CD4-positive, alpha-beta T cell treated with Interleukin-1 beta for 1 hour (primary cell): Measurements from ENCODE around the gene DEFB108B.
"Not testable (repeated sequence)": the region's sequence is repeated elsewhere in the genome, so short reads cannot be mapped to it uniquely, and the experiment has no call there.

Source experiments
- DNase-seq, 2 donors: peaks; one replicate each; pipeline ENCODE4 v3.0.0-alpha.2; 2020 to 2022

The DEFB108B gene

GRCh38 chr11:71832811-71833210 lies at the start of gene DEFB108B:
TSS of gene DEFB108B (plus strand) at chr11:71833200. CDS start at chr11:71833200, 0 bp downstream.
- not testable (repeated sequence) for DNase-seq

- DNase-seq, result not testable (repeated sequence)
These were observed 46.7 kb upstream of the DEFB108B start for GRCh38 chr11:71786114-71786847.

GRCh38 chr11:71786848-71787097 lies 46.2 kb upstream of the DEFB108B start:
- DNase-seq, result peak; percentile 98 to 99

GRCh38 chr11:71787098-71787823 lies 45.7 kb upstream of the DEFB108B start:
- DNase-seq, result peak; percentile 92 to 97

GRCh38 chr11:71787824-71788454 lies 45.1 kb upstream of the DEFB108B start:
- DNase-seq, result peak; percentile 9 to 22

GRCh38 chr11:71789444-71790196 lies 43.4 kb upstream of the DEFB108B start:
- DNase-seq, result not testable (repeated sequence)

- not testable (repeated sequence) for DNase-seq
These were observed 41.9 kb upstream of the DEFB108B start for GRCh38 chr11:71791111-71791510.

GRCh38 chr11:71792621-71793235 lies 40.3 kb upstream of the DEFB108B start:
- DNase-seq, result peak; percentile 71 to 73

GRCh38 chr11:71794386-71795040 lies 38.5 kb upstream of the DEFB108B start:
- DNase-seq, result not testable (repeated sequence)

GRCh38 chr11:71795236-71795635 lies 37.8 kb upstream of the DEFB108B start:
- DNase-seq, result not testable (repeated sequence)

- DNase-seq, result not testable (repeated sequence)
These were observed 37.0 kb upstream of the DEFB108B start for GRCh38 chr11:71796016-71796415.

- DNase-seq, result not testable (repeated sequence)
These were observed 36.2 kb upstream of the DEFB108B start for GRCh38 chr11:71796781-71797180.

- not testable (repeated sequence) for DNase-seq
These were observed 33.4 kb upstream of the DEFB108B start for GRCh38 chr11:71799556-71800128.

GRCh38 chr11:71800335-71800953 lies 32.6 kb upstream of the DEFB108B start:
- peak; percentile 81 to 88 for DNase-seq

GRCh38 chr11:71801026-71801425 lies 32.0 kb upstream of the DEFB108B start:
- not testable (repeated sequence) for DNase-seq

GRCh38 chr11:71802874-71803273 lies 30.1 kb upstream of the DEFB108B start:
- not testable (repeated sequence) for DNase-seq

GRCh38 chr11:71804158-71804947 lies 28.6 kb upstream of the DEFB108B start:
- DNase-seq, result not testable (repeated sequence)

- not testable (repeated sequence) for DNase-seq
These were observed 20.5 kb upstream of the DEFB108B start for GRCh38 chr11:71812529-71812928.

GRCh38 chr11:71813481-71814355 lies 19.3 kb upstream of the DEFB108B start:
- DNase-seq, result peak; percentile 86 to 88
